GM21526 (cell line): ENCODE measurements around the gene EFCAB13.
"Not testable (repeated sequence)": the region's sequence is repeated elsewhere in the genome, so short reads cannot be mapped to it uniquely, and the experiment has no call there.

Experiments used
- ATAC-seq: cut with Tn5 transposase; IDR thresholded peaks from one replicate; pipeline ENCODE4 v1.9.1; 2021; ENCODE audit warnings: moderate library complexity; ENCODE audit not compliant: unreplicated experiment, low FRiP score

EFCAB13 gene

GRCh38 chr17:47413872-47414271, 90.1 kb downstream of the EFCAB13 start:
- no peak for ATAC-seq

DNA sequence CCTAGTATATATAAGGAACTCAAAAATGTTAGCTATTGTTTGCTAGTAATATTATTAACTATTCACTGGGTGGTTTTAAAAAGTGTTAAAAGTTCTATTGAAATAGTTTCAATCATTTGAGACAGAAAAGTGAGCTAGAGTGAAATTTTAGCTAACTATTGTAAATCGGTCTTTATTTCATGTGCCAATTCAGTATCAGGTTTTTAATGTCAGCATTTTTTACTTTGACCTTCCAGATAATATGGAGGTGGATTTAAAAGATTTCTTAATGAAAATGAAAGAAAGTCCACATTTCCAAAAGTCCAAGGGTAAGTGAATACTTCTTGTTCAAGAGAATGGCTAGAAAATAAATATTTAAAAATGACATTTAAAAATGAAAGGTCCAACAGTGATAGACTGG, 90.9 kb downstream of the EFCAB13 start:
- ATAC-seq, result no peak

DNA sequence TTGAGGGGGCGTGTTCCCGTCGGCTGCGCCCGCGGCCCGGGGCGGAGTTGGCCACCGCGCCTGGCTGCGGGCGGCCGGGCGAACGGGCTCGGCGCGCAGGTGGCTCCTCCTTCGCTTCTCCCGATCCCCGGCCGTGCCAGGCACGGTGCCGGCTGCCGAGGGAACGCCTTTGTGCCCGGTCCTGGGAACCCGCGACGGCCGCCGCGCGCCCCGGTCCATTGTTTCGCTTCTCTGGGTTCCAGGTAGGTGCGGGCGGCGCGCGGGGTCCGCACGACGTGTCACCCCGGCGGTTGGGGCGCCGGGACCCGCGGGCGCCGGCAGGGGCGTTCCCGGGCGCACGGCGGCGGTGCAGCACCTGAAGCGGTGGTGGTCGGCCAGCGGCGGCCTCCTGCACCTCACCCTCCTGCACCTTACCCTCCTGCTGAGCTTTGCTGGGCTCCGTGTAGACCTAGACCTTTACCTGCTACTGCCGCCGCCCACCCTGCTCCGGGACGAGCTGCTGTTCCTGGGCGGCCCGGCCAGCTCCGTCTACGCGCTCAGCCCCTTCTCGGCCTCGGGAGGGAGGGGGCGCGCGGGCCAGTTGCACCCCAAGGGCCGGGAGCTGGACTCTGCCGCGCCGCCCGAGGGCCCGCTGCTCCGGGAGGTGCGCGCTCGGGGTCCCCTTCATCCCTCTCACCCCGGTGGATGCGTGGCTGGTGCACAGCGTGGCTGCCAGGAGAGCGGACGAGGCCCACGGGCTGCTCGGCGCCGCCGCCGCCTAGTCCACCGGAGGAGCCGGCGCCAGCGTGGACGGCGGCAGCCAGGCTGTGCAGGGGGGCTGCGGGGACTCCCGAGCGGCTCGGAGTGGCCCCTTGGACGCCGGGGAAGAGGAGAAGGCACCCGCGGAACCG, 99.9 kb downstream of the EFCAB13 start:
- no peak for ATAC-seq

- ATAC-seq, result not testable (repeated sequence)
Observed at GRCh38 chr17:47425233-47425632, 101.5 kb downstream of the EFCAB13 start.

DNA sequence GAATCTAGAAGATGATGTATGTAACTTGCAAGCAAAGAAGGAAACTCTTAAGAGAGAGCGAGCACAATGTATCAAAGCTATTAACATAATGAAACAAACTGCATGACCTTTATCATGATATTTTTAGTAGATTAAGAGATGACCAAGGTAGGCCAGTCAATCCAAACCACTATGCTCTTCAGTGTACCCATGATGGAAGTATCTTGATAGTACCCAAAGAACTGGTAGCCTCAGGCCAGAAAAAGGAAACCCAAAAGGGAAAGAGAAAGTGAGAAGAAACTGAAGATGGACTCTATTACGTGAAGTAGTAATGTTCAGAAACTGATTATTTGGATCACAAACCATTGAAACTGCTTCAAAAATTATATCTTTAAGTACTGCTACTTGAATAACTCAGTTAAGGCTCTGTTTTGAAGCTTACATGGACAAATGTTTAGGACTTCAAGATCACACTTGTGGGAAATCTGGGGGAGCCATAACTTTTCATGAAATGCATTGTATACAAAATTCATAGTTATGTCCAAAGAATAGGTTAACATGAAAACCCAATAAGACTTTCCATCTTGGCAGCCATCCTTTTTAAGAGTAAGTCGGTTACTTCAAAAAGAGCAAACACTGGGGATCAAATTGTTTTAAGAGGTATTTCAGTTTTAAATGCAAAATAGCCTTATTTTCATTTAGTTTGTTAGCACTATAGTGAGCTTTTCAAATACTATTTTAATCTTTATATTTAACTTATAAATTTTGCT, 102.3 kb downstream of the EFCAB13 start:
- ATAC-seq, result not testable (repeated sequence)

DNA sequence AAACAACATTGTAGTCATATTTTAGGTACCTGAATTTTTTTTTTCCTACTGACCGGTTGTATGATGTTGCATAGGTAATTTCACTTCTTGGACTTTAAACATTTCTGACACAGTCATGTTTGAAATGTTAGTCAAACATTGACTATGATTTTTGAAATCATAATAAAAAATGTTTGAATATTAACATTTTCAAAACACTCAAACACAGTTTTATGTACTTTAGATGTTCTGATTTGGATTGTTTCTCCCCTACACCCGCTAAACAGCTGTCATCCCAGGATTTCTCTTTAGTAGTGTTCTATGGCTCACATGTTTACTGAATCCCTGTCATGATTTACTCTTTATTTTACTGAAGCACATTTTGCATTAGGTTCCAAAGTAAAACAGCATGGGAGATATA, 104.2 kb downstream of the EFCAB13 start:
- no peak for ATAC-seq

DNA sequence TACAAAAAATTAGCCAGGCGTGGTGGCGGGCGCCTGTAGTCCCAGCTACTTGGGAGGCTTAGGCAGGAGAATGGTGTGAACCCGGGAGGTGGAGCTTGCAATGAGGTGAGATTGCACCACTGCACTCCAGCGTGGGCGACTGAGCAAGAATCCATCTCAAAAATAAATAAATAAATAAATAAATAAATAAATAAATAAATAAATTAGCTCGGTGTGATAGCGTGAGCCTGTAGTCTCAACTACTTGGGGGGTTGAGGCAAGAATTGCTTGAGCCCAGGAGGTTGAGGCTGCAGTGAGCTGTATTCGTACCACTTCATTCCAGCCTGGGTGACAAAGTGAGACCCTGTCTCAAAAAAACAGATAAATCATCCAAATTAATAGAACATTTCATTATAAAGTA, 108.5 kb downstream of the EFCAB13 start:
- not testable (repeated sequence) for ATAC-seq

DNA sequence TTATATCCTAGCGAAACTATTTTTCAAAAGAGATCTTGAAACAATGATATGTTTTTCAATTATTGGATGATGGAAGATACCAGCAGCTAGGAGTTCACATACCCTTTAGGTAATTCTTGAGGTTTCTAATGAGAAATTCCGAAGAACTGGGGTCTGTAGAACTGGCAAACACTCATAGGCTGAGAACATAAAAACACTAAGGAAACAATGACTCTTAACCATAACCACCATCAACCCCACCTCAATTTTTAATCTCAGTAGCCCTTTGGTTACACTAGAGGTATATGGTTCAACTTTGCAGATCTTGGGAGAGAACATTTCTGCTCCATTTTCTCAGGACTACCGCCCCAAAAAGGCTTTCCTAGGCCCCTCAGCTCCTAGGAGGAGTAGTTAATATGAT, 141.4 kb downstream of the EFCAB13 start:
- ATAC-seq, result no peak

- not testable (repeated sequence) for ATAC-seq
Observed at GRCh38 chr17:47466976-47467375, 143.2 kb downstream of the EFCAB13 start.

GRCh38 chr17:47470836-47471235, 147.1 kb downstream of the EFCAB13 start:
- no peak for ATAC-seq

DNA sequence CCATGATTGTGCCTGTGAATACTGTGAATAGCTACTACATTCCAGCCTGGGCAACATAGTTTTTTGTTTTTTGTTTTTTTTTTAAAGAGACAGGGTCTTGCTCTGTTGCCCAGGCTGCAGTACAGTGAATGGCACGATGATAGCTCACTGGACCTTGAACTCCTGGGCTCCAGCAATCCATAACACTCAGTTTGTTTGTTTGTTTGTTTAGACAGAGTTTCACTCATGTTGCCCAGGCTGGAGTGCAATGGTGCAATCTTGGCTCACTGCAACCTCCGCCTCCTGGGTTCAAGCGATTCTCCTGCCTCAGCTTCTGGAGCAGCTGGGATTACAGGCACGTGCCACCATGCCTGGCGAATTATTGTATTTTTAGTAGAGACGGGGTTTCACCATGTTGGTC, 148.3 kb downstream of the EFCAB13 start:
- ATAC-seq, result not testable (repeated sequence)
